GM19372 (cell line): ENCODE results near the gene ZNF804B.

ENCODE experiments used
- ATAC-seq: cut with Tn5 transposase; IDR thresholded peaks from one replicate; pipeline ENCODE4 v1.9.1; 2021; ENCODE audit warnings: mild to moderate bottlenecking, low read depth, moderate library complexity; ENCODE audit not compliant: unreplicated experiment

Gene ZNF804B

DNA sequence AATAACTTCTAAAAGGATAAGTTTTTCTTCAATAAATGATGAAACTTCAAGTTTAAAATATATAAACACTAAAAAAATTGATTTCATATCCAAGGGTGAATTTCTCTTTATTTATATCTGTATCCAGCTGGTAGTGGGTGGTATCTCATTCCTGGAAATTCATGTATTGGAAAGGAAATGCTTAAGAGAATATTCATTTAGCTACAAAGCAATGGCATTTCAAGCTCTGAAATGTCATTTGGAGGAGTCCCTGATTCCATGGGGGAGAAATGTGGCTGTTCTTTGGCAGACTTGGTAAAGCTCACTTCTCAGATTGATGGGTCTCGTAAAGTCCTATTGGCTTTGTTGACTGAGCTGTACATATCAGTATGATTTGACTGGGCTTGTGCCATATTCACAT is 192.3 kb downstream of the ZNF804B start:
- no peak for ATAC-seq

DNA sequence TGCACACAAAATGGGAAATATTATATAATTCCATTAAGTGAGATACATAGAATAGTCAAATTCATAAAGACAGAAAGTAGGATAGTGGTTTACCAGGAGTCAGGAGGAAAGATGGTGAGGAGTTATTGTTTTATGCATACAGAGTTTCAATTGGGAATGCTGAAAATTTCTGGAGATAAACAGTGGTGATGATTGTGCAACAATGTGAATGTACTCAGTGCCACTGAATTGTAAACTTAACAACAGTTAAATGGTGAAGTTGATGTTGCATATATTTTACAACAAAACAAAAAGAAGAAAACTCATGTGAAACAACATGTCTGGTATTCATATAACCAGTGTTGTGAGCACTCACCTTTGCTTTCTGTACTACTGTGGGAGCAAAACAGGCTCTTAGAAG is 204.9 kb downstream of the ZNF804B start:
- no peak for ATAC-seq

GRCh38 chr7:88965371-88965770 is 205.9 kb downstream of the ZNF804B start:
- ATAC-seq = no peak

DNA sequence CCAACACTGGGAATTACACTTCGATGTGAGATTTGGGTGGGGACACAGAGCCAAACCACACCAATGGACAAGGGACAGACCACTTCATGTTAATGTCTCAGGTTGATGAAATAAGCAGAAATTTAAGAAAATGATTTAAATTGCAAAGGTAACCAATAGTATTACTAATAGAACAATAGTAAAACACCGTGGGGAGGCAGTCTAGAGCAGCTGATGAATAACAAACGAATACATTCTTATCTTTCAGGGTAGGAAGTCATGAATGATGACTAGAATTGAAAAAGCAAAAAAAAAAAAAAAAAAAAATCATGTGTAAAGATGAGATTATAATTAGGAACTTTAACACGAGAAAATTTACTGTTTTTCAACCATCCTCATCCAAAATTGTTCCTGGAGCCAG is 207.9 kb downstream of the ZNF804B start:
- ATAC-seq = no peak

GRCh38 chr7:88969167-88969566 is 209.7 kb downstream of the ZNF804B start:
- no peak for ATAC-seq

GRCh38 chr7:88985295-88985694 is 225.8 kb downstream of the ZNF804B start:
- no peak for ATAC-seq

- no peak for ATAC-seq
Observed at GRCh38 chr7:89001306-89001705, 241.8 kb downstream of the ZNF804B start.

- peak; percentile 71 for ATAC-seq
Observed at GRCh38 chr7:89002981-89003956, 243.8 kb downstream of the ZNF804B start.

DNA sequence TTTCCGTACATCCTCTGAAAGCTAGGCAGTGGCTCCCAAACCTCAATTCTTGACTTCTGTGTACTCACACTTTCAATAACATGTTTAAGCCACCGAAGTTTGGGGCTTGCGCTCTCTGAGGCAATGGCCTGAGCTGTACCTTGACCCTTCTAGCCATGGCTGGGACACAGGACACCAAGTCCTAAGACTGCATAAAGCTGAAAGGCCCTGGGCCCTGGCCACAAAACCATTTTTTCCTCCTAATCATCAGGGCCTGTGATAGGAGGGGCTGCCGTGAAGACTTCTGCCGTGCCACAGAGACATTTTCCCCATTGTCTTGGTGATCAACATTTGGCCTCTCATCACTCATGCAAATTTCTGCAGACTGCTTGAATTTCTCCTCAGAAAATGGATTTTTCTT is 252.5 kb downstream of the ZNF804B start:
- no peak for ATAC-seq

DNA sequence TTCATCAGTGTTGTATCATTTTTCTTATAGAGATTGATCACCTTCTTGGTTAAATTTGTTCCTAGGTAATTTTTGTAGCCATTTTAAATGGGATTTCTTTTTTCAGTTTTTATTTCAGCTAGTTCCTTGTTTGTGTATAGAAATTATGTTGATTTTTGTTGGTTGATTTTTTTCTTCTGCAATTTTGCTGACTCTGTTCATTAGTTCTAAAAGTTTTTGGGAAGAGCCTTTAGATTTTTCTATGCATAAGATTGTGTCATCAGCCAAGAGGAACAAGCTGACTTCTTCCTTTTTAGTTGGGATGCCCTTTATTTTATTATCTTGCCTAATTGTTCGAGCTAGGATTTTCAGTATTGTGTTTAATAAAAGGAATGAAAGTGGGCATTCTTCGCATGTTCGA is 258.2 kb downstream of the ZNF804B start:
- ATAC-seq = no peak

DNA sequence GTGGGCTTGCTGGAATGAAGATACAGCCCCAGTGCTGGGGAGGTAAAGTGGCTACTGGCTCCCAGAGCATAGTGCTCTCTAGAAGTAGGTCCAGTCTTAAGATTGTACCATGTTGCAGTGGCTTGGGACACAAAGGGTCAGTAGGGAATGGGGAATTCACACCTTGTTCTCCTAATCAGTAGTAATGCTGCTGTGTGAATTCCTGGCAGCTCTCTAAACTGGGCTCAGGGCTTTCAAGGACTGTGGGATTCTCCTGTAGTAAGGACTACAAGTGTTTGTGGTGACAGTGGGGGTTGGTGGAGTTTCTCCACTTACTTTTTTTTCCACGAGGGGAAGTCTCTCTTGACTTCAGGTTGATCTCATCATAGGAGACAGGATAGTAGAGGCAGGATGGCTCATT is 262.2 kb downstream of the ZNF804B start:
- no peak for ATAC-seq

DNA sequence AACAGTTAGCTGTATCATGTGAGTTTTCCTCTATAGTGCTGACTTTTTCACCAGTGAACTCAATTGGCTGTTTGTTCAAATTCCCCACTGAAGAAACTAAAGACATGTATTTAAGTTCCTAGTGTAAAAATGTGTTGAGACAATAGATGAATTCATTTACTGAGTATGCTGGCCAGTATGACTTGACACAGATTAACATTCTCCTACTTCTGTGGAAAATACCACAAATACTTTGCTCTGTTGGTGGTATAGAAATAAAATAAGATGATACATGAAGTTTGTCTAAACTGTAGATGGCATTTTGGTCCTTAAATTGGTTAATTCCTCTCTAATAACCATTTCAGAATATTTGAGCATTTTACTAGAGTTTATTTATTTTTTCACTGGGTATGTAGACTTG is 263.7 kb downstream of the ZNF804B start:
- ATAC-seq = no peak

DNA sequence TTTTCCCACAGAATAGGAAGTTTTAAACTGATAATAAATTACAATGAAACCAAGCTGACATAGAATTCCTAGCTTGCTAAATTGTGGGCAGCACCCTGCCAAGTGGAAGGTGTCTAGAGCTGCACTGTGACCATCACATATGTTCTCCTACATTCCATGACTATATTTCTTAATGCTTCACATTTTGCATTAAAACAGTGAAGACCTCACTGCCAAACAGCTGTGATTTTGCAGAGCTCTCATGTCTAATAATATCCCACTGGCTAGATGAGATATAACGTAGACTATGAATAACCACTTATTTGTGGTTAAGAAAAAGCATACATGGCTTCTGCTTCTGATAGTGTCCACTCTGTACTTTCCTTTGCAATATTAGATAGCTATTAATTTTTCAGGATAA is 264.4 kb downstream of the ZNF804B start:
- no peak for ATAC-seq

DNA sequence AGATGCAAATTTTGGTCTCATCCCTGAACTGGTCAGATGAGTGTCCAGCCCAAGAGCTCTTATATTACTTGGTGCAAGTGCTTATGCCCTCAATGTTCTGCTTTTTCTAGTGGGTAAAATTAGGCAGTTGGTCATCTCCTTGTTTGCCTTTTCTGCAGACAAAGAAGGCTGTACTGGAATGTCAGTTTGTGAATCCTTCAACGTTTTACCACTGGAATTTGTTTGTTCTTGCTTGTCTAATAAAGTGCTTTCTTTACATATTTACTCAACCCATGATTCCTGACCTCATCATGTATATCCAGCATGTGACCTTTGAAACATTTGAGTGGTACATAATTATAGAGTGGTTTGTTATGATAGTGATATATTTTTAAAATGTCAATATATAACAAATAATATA is 268.3 kb downstream of the ZNF804B start:
- no peak for ATAC-seq

- no peak for ATAC-seq
Observed at GRCh38 chr7:89028319-89028718, 268.8 kb downstream of the ZNF804B start.

DNA sequence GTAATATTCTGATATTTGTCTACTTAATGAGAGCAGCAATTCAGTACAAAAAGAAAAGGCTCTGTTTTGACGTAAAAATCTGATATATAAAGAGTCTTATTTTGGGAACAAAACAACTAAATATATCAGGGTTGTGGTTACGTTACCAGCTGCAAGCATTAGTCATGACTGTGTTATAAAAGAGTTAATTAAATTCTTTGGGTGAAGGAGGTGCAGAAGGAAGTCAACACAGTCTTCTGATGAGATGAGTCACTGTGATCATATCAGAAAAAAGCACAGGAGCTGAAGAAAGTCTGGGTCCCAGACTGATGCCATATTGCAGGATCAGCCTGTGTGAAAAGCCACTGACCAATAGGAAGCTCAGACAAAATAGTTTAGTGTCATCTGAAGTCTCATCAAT is 270.4 kb downstream of the ZNF804B start:
- no peak for ATAC-seq

- ATAC-seq = no peak
Observed at GRCh38 chr7:89041240-89041639, 281.7 kb downstream of the ZNF804B start.

DNA sequence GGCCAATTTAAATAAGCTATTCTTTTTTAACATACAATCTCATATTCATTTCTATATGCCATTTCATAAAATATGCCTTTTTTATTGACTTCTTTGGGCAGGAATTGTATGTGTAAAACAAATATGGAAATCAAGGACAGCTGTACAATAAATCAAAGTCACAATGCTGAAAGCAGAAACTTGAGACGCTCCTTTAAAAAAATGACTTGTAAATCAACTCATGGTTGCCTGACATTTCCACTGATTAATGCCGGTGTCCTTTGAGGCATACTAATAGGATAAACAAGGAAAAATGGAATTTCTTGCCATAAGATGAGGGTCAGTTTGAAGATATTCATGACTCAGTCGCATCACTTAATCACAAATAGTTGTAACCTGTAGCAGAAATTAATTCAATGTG is 283.4 kb downstream of the ZNF804B start:
- no peak for ATAC-seq

DNA sequence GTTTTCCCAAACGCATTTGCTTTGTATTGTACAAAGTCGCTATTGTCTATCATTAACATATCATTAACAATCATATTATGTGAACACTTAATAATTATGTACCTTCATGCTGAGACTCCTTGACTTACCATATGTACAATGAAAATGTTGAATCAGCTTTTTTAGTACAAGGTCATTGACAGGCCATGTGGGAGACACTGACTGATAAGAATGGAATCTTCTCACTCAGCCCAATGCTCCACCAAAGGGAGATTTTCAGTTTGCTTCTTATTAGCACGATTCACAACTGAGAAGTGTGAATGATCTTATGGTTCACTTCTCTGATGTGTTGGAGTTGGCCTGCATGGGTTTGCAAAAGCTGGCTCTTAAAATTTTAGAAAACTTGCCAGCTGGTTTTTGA is 289.5 kb downstream of the ZNF804B start:
- no peak for ATAC-seq

GRCh38 chr7:89053130-89053529 is 293.6 kb downstream of the ZNF804B start:
- ATAC-seq = no peak

- no peak for ATAC-seq
Observed at GRCh38 chr7:89054361-89054760, 294.9 kb downstream of the ZNF804B start.

GRCh38 chr7:89060234-89060633 is 300.7 kb downstream of the ZNF804B start:
- ATAC-seq = no peak
